HEK293T (cell line): Measurements from ENCODE around the gene CIP2A.

Experiments used
- ARNT ChIP-seq: fragments of 450-650 bp; IDR thresholded peaks from 2 replicates; pipeline ENCODE4 v1.6.1; 2017; ENCODE audit warnings: mild to moderate bottlenecking
- ELF4 ChIP-seq: fragments of 450-650 bp; IDR thresholded peaks from 2 replicates; pipeline ENCODE4 v1.6.1; 2017; ENCODE audit warnings: antibody characterized with exemption
- FOXM1 ChIP-seq: fragments of 450-650 bp; IDR thresholded peaks from 2 replicates; pipeline ENCODE4 v1.6.1; 2017; ENCODE audit warnings: mild to moderate bottlenecking, borderline replicate concordance
- HDGF ChIP-seq: fragments of 450-650 bp; IDR thresholded peaks from 2 replicates; pipeline ENCODE4 v1.6.1; 2017; ENCODE audit warnings: antibody characterized with exemption, borderline replicate concordance
- NFRKB ChIP-seq: fragments of 450-650 bp; IDR thresholded peaks from 2 replicates; pipeline ENCODE4 v1.6.1; 2016; ENCODE audit warnings: mild to moderate bottlenecking, moderate library complexity
- SUZ12 ChIP-seq: fragments of 450-650 bp; IDR thresholded peaks from 2 replicates; pipeline ENCODE4 v1.6.1; 2016; ENCODE audit warnings: mild to moderate bottlenecking

GRCh38 chr3:108605028-108605427 lies 15.8 kb upstream of the CIP2A start:
- TF ChIP-seq NFRKB (no peak), SUZ12 (no peak), FOXM1 (no peak), ELF4 (no peak), HDGF (no peak), ARNT (no peak)
